CD4-positive, alpha-beta T cell treated with Interleukin-6 at 100 ng/mL for 8 hours (primary cell): ENCODE data around the gene PIK3R6.

ENCODE experiments used
- DNase-seq: peaks from one replicate; pipeline ENCODE4 v3.0.0-alpha.2; 2020; ENCODE audit warnings: mixed read lengths, low spot score

PIK3R6 gene

GRCh38 chr17:8849311-8850041 lies 18.0 kb downstream of the PIK3R6 start:
- DNase-seq: no peak

- DNase-seq: no peak
These were observed 19.6 kb downstream of the PIK3R6 start for GRCh38 chr17:8847891-8848290.

GRCh38 chr17:8846768-8847211 lies 20.7 kb downstream of the PIK3R6 start:
- DNase-seq: no peak

- no peak for DNase-seq
These were observed 22.9 kb downstream of the PIK3R6 start for GRCh38 chr17:8844229-8845218.

GRCh38 chr17:8843344-8843743 lies 24.1 kb downstream of the PIK3R6 start:
- DNase-seq: no peak

- no peak for DNase-seq
These were observed 25.6 kb downstream of the PIK3R6 start for GRCh38 chr17:8841844-8842243.

GRCh38 chr17:8839410-8839935 lies 28.0 kb downstream of the PIK3R6 start:
- no peak for DNase-seq

- DNase-seq: no peak
These were observed 28.9 kb downstream of the PIK3R6 start for GRCh38 chr17:8838551-8839095.

GRCh38 chr17:8837563-8838075 lies 29.9 kb downstream of the PIK3R6 start:
- DNase-seq: no peak

- DNase-seq: no peak
These were observed 30.5 kb downstream of the PIK3R6 start for GRCh38 chr17:8836821-8837562.

GRCh38 chr17:8835631-8836364 lies 31.7 kb downstream of the PIK3R6 start:
- DNase-seq: no peak

- no peak for DNase-seq
These were observed 32.4 kb downstream of the PIK3R6 start for GRCh38 chr17:8835106-8835505.

- no peak for DNase-seq
These were observed 34.6 kb downstream of the PIK3R6 start for GRCh38 chr17:8832711-8833352.

- no peak for DNase-seq
These were observed 36.1 kb downstream of the PIK3R6 start for GRCh38 chr17:8831234-8831849.

- no peak for DNase-seq
These were observed 37.3 kb downstream of the PIK3R6 start for GRCh38 chr17:8830141-8830540.

- no peak for DNase-seq
These were observed 38.2 kb downstream of the PIK3R6 start for GRCh38 chr17:8829036-8829941.

- no peak for DNase-seq
These were observed 39.0 kb downstream of the PIK3R6 start for GRCh38 chr17:8828517-8828875.

- DNase-seq: no peak
These were observed 40.6 kb downstream of the PIK3R6 start for GRCh38 chr17:8826808-8827435.
